GM21528 (cell line): Measurements from ENCODE around the gene LCLAT1.
"Not testable (repeated sequence)": the region's sequence is repeated elsewhere in the genome, so short reads cannot be mapped to it uniquely, and the experiment has no call there.

Source experiments
- ATAC-seq: cut with Tn5 transposase; IDR thresholded peaks from one replicate; pipeline ENCODE4 v1.9.1; 2021; ENCODE audit warnings: mild to moderate bottlenecking, moderate library complexity; ENCODE audit not compliant: unreplicated experiment, low FRiP score

Gene LCLAT1

DNA sequence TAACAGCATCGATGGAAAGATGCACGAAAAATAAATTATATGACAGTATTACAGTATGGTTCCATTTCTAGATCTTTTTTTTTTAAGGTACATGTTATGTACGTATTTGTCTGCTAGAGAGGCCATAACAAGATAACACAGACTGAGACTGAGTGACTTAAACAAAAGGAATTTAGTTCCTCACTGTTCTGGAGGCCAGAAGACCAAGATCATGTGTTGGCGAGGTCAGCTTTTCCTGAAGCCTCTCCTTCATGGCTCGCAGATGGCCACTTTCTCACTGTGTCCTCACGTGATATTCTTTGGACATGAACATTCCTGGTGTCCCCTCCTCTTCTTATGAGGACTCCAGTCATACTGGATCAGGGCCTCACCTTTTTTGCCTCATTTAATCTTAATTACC is 182.8 kb downstream of the LCLAT1 start:
- ATAC-seq: no peak

- ATAC-seq: peak; percentile 70
These were observed 184.1 kb downstream of the LCLAT1 start for GRCh38 chr2:30631051-30631671.

DNA sequence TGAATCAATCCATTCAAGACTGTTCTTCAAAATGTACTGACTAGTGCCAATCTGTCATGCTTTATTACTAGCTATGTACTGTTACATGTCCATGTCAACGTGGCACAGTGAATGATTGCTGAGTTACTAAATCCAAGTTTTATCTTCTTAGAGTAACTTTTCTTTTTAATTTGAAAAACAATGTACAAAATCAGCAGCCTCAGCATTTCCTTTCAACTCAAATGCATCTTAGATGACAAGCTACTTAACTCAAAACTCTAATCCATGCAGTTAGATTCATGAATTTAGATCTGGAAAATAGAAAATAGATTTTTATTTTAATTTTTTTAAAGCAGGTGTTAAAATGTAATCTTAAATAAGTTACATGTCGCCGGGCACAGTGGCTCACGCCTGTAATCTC is 186.0 kb downstream of the LCLAT1 start:
- no peak for ATAC-seq

- no peak for ATAC-seq
These were observed 189.3 kb downstream of the LCLAT1 start for GRCh38 chr2:30636311-30636710.

- no peak for ATAC-seq
These were observed 192.8 kb downstream of the LCLAT1 start for GRCh38 chr2:30639836-30640235.

- no peak for ATAC-seq
These were observed 194.8 kb downstream of the LCLAT1 start for GRCh38 chr2:30641765-30642345.

- not testable (repeated sequence) for ATAC-seq
These were observed 196.0 kb downstream of the LCLAT1 start for GRCh38 chr2:30643013-30643412.

- ATAC-seq: no peak
These were observed 196.6 kb downstream of the LCLAT1 start for GRCh38 chr2:30643674-30644073.

DNA sequence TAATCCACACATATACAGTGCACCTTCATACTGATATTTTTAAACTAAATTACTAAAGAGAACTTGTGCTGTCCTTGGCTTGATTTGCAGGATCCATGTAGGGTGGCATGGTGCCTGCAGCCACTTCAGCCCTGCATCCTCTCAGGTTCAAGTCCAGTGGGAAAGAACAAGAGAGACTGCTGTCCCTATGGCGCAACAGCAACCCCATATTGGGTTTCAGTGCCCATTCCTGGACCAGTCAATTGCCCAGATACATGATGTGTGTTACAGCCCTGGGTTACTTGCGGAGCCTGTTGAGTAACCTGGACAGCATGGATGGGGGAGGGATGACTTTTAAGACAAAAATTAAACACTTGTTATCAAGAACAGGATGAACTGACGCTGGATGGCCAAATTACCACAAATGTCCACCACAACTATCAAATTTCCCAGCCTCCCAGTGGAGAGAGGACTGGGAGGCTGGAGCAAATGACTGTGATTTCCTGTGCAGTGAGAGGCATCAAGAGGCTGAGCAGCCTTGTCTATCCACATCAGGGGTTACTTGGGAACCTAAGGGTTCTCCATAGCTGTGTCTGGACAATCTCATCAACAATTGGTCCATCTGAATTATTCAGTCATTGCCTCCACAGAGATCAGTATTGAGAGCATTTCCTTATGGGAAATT is 198.2 kb downstream of the LCLAT1 start:
- ATAC-seq: no peak

DNA sequence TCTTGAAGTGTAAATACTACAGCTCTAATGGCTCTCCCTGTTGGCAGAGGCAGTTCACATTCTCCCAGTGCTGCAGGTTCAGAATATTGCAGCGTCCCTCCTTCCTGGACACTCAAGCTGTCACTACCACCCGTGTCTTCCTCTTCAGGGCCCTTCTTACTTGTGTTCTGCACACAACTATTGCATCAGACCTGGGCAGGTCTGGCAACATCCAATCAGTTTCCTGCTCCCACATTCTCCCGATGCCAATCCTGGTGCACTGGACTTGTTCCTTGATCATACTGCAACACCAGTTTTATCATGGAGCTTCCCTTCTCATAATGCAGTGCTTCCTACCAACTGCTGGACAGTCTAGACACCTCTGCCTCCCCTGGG is 198.7 kb downstream of the LCLAT1 start:
- no peak for ATAC-seq

GRCh38 chr2:30647752-30648457 is 200.9 kb downstream of the LCLAT1 start:
- no peak for ATAC-seq

GRCh38 chr2:30649278-30649677 is 202.2 kb downstream of the LCLAT1 start:
- ATAC-seq: no peak

DNA sequence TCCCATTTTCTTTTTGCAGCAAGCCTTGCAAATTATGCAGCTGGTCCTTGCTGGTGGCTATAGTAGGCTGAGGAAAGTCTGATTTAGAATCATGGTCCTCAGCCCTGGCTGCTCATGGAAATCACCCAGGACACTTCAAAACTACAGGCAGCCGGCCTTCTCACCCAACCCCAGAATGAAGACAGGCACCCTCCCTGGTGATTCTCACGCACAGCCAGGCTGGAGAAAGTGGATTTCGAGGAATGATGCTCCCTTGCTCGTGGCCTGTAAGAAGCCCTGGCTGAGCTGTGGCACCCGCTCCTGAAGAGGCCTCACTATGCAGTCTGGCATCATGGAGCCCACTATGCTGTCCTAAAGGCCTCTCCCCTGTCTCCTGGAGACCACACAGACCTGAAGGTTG is 202.8 kb downstream of the LCLAT1 start:
- ATAC-seq: no peak

- no peak for ATAC-seq
These were observed 205.3 kb downstream of the LCLAT1 start for GRCh38 chr2:30652271-30652915.

DNA sequence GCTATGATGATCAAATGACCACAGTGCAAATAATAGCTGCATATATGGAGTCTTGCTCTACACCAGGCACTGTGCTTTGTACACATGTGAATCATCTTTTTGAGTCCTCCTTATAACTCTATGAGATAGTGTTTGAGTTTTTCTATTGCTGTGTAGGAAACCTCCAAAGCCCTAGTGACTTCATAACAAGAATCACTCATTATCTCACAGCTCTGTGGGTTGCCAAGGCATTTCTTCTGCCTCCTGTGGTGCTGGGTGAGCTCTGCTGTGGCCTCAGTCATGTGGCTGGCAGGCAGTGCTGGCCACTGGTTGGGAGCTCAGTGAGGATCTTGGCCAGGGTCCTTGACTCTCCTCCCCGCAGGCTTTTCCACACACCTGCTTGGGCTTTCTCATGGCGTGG is 206.8 kb downstream of the LCLAT1 start:
- no peak for ATAC-seq

- ATAC-seq: no peak
These were observed 207.4 kb downstream of the LCLAT1 start for GRCh38 chr2:30654404-30654803.

- no peak for ATAC-seq
These were observed 208.2 kb downstream of the LCLAT1 start for GRCh38 chr2:30655211-30655610.

GRCh38 chr2:30655660-30656059 is 208.6 kb downstream of the LCLAT1 start:
- no peak for ATAC-seq

- ATAC-seq: no peak
These were observed 209.0 kb downstream of the LCLAT1 start for GRCh38 chr2:30656079-30656478.

- ATAC-seq: no peak
These were observed 214.4 kb downstream of the LCLAT1 start for GRCh38 chr2:30661173-30662107.
